Transverse colon (tissue), 4 donors: Measurements from ENCODE around the gene SNED1. TPM values are rescaled to one million over a fixed set of nuclear protein-coding genes. Genes with fewer than 3 reads are reported as not detected.

Source experiments
- DNase-seq: peaks from one replicate; pipeline ENCODE4 v3.0.0-alpha.2; 2019
- H3K27ac ChIP-seq, 4 donors: fragments of 200-600 bp; sonication (generic); 2 replicates each; pipeline ENCODE4 v1.5.1; 2016 to 2018; ENCODE audit warnings: inconsistent platforms in 4 of 4
- H3K27me3 ChIP-seq: fragments of 200-600 bp; sonication (generic); 2 replicates; pipeline ENCODE4 v1.5.1; 2017; ENCODE audit warnings: inconsistent platforms
- H3K36me3 ChIP-seq, 4 donors: fragments of 200-600 bp; sonication (generic); 2 replicates each; pipeline ENCODE4 v1.5.1; 2017 to 2019; ENCODE audit warnings: inconsistent platforms in 4 of 4
- H3K4me1 ChIP-seq, 4 donors: fragments of 200-600 bp; sonication (generic); 2 replicates each; pipeline ENCODE4 v1.5.1; 2017 to 2020; ENCODE audit warnings: inconsistent platforms in 4 of 4
- H3K4me3 ChIP-seq, 4 donors: fragments of 200-600 bp; sonication (generic); 1 replicate in 1 of 4; 2 replicates in 3 of 4; pipeline versions ENCODE4 v1.5.1 to v1.6.1; 2017 to 2019; ENCODE audit warnings: inconsistent platforms in 4 of 4
- H3K9me3 ChIP-seq, 2 donors: fragments of 200-600 bp; sonication (generic); 2 replicates each; pipeline ENCODE4 v1.5.1; 2017 to 2019; ENCODE audit warnings: inconsistent platforms in 2 of 2
- CTCF ChIP-seq, 5 experiments: fragments of 200-600 bp in 3 of 5; fragments of 450-650 bp in 2 of 5; sonication (generic) in 3 of 5; IDR thresholded peaks; 1 replicate in 2 of 5; 2 replicates in 3 of 5; pipeline ENCODE4 v1.5.1; 2016 to 2017; ENCODE audit warnings: antibody characterized with exemption in 5 of 5, inconsistent platforms in 3 of 5, mild to moderate bottlenecking in 2 of 5, moderate library complexity in 1 of 5
- EP300 ChIP-seq: sonication (generic); formaldehyde crosslinking; IDR thresholded peaks from one replicate; pipeline ENCODE4 v1.6.1; 2017; ENCODE audit warnings: antibody characterized with exemption, low read depth
- POLR2A ChIP-seq: fragments of 450-650 bp; IDR thresholded peaks from one replicate; pipeline ENCODE4 v1.6.1; 2016; ENCODE audit warnings: antibody characterized with exemption, mild to moderate bottlenecking, moderate library complexity
- POLR2AphosphoS5 ChIP-seq, 3 donors: sonication (generic); formaldehyde crosslinking; IDR thresholded peaks; one replicate each; pipeline ENCODE4 v1.6.1; 2016; ENCODE audit warnings: antibody characterized with exemption in 3 of 3
- WGBS, 2 donors: methylation state at CpG; one replicate each; pipeline ENCODE4 v1.1.5; 2018; ENCODE audit warnings: low coverage in 1 of 2; 5-methylcytosine and 5-hydroxymethylcytosine counted together
- in situ Hi-C, 4 donors: fragments of 200-750 bp; cut with MboI; loops; one replicate each; pipeline versions ENCODE4 v1.15.0 to v1.15.1; 2017; ENCODE audit warnings: low sequenced_read_pairs in 3 of 4, low pct_ligation_motif_present in 1 of 4, low pct_unique_long_range_greater_than_20kb in 1 of 4
- intact Hi-C: fragments of 100-400 bp; cut with DNase I; formaldehyde crosslinking; loops from one replicate; pipeline ENCODE4 v1.15.1; 2023; ENCODE audit warnings: low total_unique reads
- total RNA-seq, 4 donors: library from RNA; depleted of rRNA; stranded (reverse); fragments of >200 nt; gene quantifications; one replicate each; pipeline ENCODE4 v1.1.0, GENCODE V29; 2016

SNED1 gene
- total RNA-seq, 4 donors from 2014 or later, result 8.2 to 65.5 (median 30.0) TPM

GRCh38 chr2:241112592-241112991 is 114.2 kb downstream of the SNED1 start:
- H3K36me3 ChIP-seq, result no peaks in the 10 kb centered on the region
- in situ Hi-C loops, result no loop called here
- intact Hi-C loops, result no loop called here
- H3K4me1 ChIP-seq, result no peaks in the 10 kb centered on the region
- no peak overlapping the region for H3K27ac ChIP-seq
- H3K27me3 ChIP-seq, result no peaks in the 10 kb centered on the region
- WGBS, 2 donors, result 53 to 70% methylated on average over 3 to 8 of the region's 8 CpGs
- no peak overlapping the region for H3K4me3 ChIP-seq
- no peak for DNase-seq
- TF ChIP-seq CTCF (IDR thresholded peaks at IDR 0.05) (no peak), POLR2A (no peak)
- no peaks in the 10 kb centered on the region for H3K9me3 ChIP-seq

DNA sequence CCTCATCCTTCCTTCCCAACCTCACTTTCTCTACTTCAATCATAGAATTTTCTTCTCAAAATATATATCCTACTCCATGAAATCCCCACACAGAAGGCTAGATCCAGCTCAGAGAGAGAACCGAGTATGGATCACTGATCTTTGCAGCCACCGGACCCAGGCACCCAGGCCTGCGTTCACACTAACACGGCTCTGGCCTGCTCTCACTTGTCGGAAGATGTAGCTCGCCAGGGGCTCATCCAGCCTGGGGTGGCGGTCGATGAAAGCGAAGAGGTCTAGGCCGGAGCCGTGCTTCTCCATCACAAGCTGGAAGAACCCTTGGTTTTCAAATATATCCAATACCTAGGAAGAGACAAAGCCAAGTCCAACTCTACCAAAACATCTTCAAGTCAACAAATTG is 116.4 kb downstream of the SNED1 start:
- WGBS, 2 donors, result 92 to 100% methylated on average over 2 to 11 of the region's 11 CpGs
- H3K4me3 ChIP-seq, result no peak overlapping the region
- no peaks in the 10 kb centered on the region for H3K9me3 ChIP-seq
- intact Hi-C loops (no loop called here), in situ Hi-C loops (no loop called here)
- TF ChIP-seq EP300 (no peak), POLR2AphosphoS5 (IDR thresholded peaks at IDR 0.05) (no peak)
- no peak overlapping the region for H3K27ac ChIP-seq
- DNase-seq, result no peak
- no peaks in the 10 kb centered on the region for H3K27me3 ChIP-seq
- no peaks in the 10 kb centered on the region for H3K4me1 ChIP-seq
- H3K36me3 ChIP-seq, result no peaks in the 10 kb centered on the region

DNA sequence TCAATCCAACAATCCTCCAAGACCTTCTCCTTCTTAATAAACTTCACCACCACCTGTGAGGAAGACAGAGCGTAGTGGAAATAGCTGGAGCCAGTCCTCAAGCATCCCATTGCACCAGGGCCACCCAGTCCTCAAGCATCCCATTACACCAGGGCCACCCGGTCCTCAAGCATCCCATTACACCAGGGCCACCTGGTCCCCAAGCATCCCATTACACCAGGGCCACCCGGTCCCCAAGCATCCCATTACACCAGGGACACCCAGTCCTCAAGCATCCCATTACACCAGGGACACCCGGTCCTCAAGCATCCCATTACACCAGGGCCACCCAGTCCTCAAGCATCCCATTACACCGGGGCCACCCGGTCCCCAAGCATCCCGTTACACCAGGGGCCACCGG is 116.9 kb downstream of the SNED1 start:
- DNase-seq, result no peak
- Histone ChIP-seq H3K27ac (no peak overlapping the region), H3K9me3 (no peaks in the 10 kb centered on the region), H3K4me3 (no peak overlapping the region), H3K4me1 (no peaks in the 10 kb centered on the region), H3K27me3 (no peaks in the 10 kb centered on the region), H3K36me3 (no peaks in the 10 kb centered on the region)
- 66 to 88% methylated on average over 6 to 8 of the region's 8 CpGs for WGBS, 2 donors
- TF ChIP-seq POLR2AphosphoS5 (IDR thresholded peaks at IDR 0.05), result no peak
- intact Hi-C loops, result no loop called here
- in situ Hi-C loops, result no loop called here

- no peaks in the 10 kb centered on the region for H3K27me3 ChIP-seq
- DNase-seq, result no peak
- no peaks in the 10 kb centered on the region for H3K4me1 ChIP-seq
- no peaks in the 10 kb centered on the region for H3K9me3 ChIP-seq
- no peaks in the 10 kb centered on the region for H3K36me3 ChIP-seq
- no peak overlapping the region for H3K27ac ChIP-seq
- H3K4me3 ChIP-seq, result no peak overlapping the region
- in situ Hi-C loops, result no loop called here
- TF ChIP-seq POLR2AphosphoS5 (IDR thresholded peaks at IDR 0.05) (no peak), EP300 (no peak), CTCF (IDR thresholded peaks at IDR 0.05) (no peak), POLR2A (no peak)
- intact Hi-C loops, result no loop called here
- 93 to 95% methylated on average over 18 to 32 of the region's 32 CpGs for WGBS, 2 donors
Measured at GRCh38 chr2:241116606-241117560, 118.5 kb downstream of the SNED1 start.

GRCh38 chr2:241118737-241119505 is 120.5 kb downstream of the SNED1 start:
- intact Hi-C loops (no loop called here), in situ Hi-C loops (no loop called here)
- Histone ChIP-seq H3K9me3 (no peaks in the 10 kb centered on the region), H3K27me3 (no peaks in the 10 kb centered on the region), H3K4me3 (no peak overlapping the region), H3K4me1 (no peaks in the 10 kb centered on the region), H3K27ac (no peak overlapping the region), H3K36me3 (no peaks in the 10 kb centered on the region)
- WGBS, 2 donors, result 80 to 97% methylated on average over 1 to 19 of the region's 24 CpGs
- no peak for TF ChIP-seq POLR2A
- TF ChIP-seq POLR2AphosphoS5 (IDR thresholded peaks at IDR 0.05), result no peak
- no peak for TF ChIP-seq CTCF (IDR thresholded peaks at IDR 0.05)
- no peak for DNase-seq
